Inflammatory macrophage treated with lipopolysaccharide for 1 hour (primary cell): ENCODE measurements around the gene ARMH2.
"Not testable (repeated sequence)": the region's sequence is repeated elsewhere in the genome, so short reads cannot be mapped to it uniquely, and the experiment has no call there.

Experiments used
- DNase-seq, 2 donors: peaks; one replicate each; pipeline ENCODE4 v3.0.0-alpha.2; 2020 to 2022

The ARMH2 gene

GRCh38 chr6:24809728-24810127, 11.0 kb upstream of the ARMH2 start:
- DNase-seq: no peak

DNA sequence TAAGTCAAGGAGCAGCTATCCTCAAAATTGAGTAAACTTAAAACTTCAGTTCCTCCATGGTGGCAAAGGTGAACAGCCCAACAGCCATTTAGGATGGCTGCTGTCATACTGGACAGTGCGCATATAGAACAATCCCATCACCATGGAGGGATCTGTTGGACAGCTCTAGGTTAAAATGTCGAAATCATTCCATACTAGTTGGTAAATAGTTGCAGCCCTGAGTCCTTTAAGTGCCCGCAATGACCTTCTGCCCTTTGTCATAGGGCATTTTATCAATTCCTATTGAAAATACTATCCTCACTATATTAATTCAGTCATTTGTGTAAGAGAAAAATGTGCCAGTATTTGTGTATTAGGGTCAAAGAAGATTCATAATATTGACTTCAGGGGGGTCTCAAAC, 8.9 kb upstream of the ARMH2 start:
- no peak for DNase-seq

- DNase-seq: no peak
These were observed 3.7 kb upstream of the ARMH2 start for GRCh38 chr6:24802271-24803059.

- DNase-seq: no peak
These were observed 811 bp upstream of the ARMH2 start for GRCh38 chr6:24799541-24799915.

GRCh38 chr6:24797596-24798216, 1.0 kb downstream of the ARMH2 start:
- no peak for DNase-seq

DNA sequence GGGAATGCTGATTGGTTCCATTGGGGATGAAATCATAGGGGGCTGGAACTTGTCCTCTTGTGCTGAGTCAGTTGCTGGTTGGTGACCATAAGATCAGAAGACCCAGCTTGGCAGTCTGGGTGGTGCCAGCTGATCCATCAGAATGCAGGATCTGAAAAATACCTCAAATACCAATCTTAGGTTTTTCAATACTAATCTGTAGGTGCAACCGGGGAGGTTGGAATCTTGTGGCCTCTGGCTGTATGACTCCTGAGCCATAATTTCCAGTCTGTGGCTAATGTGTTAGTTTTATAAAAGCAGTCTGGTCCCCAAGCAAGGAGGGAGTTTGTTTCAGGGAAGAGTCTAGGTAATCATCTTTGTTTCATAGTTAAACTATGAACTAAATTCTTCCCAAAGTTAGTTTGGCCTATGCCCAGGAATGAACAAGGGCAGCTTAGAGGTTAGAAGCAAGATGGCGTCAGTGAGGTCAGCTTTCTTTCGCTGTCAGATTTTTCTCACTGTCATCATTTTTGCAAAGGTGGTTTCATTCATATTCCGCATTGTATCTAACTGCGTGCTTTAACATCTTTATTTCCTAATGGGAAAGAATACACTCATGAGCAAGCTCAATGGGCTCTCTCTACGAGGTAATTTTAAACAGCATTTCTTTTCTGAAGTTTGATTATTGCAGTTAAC, 2.0 kb downstream of the ARMH2 start:
- no peak for DNase-seq

DNA sequence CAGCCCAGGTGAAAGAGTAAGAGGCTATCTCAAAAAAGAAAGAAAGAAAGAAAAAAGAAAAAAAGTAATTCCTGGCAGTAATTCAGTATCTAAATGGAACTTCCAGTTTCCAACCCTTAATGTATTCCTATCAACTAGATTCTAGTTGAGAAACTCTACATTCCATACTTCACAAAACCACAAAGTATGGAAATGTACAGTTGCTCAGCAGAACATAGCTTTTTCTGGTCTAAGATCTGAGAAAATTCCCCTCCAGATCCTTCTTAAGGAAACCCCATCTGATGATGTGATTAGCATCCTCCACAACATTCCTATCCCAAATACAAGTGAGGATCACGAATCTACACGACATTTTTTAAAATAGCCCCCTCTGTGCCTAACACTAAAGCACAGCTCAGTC, 3.6 kb downstream of the ARMH2 start:
- no peak for DNase-seq

DNA sequence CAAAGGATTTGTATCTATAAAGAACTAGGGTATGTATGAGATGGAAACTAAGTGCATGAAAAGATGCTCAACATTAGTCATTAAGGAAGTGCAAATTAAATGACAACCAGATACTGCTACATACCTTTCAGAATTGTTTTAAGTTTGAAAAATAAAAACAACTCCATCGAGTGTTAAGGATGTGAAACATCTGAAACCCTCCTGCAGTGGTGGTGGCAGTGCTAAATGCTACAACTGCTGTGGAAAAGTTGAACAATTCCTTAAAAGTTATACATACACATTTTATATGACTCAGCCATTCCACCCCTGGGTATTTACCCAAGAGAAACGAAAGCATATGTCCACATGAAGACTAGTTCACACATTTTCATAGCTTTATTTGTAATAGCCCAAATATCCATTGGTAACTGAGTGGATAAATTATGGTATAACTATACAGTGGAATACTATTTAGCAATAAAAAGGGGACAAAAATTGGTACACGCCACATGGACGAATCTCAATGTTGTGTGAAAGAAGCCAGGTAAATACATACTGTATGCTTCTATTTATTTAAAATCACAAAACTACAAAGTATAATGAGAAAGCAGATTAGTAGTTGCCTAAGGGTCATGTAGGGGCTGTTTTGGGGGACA, 10.6 kb downstream of the ARMH2 start:
- DNase-seq: no peak

- no peak for DNase-seq
These were observed 18.5 kb downstream of the ARMH2 start for GRCh38 chr6:24780206-24780605.

DNA sequence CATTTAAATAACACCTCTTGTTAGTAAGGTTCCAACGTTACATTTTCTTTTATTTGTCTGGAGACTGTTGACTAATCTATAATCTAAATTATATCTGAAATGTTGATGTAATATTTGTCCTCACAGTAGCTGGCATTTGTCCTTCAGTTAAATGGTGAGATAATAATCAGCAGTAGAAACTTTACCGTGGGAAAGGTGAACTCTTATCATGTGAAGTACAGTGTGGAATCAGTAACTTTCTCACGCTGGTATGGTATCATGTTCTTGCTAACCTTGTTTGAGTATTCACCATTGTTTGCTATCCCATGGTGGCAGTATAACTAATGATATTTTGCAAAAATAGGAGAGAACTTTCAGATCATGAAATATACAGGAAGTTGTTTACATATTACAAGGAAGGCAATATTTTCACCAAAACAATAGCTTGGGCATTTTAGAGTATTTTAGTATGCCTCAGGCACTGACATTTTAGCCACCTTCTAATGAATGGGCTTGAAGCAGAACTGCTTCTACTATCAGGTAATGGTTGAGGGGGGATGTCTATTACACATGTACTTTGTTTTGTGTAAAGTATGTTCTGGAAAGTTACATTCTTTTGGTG, 19.2 kb downstream of the ARMH2 start:
- no peak for DNase-seq

GRCh38 chr6:24778878-24779277, 19.8 kb downstream of the ARMH2 start:
- no peak for DNase-seq

GRCh38 chr6:24778121-24778520, 20.6 kb downstream of the ARMH2 start:
- no peak for DNase-seq

DNA sequence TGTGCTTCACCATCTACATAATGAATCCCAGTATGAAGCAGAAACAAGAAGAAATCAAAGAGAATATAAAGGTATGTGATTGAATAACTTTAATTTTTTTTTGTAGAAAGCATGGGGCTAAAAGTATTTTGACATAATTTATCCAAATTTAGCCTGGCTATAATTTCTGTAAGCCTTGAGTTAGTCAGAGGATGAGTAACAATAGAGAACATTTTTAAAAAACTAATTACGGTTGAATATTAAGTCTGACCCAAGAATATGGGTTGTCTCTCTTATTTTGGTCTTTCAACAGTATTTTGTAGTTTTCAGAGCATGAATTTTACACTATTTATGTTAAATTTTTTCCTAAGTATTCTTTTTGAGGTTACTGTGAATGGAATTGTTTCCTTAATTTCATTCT, 21.5 kb downstream of the ARMH2 start:
- DNase-seq: no peak

- DNase-seq: no peak
These were observed 23.1 kb downstream of the ARMH2 start for GRCh38 chr6:24775520-24776058.

- peak; percentile 94 to 99 for DNase-seq
These were observed 23.8 kb downstream of the ARMH2 start, which contains the start of gene GMNN for GRCh38 chr6:24774696-24775519. GMNN (plus strand) TSS chr6:24774937; CDS start chr6:24777247, 2,310 bp downstream.

DNA sequence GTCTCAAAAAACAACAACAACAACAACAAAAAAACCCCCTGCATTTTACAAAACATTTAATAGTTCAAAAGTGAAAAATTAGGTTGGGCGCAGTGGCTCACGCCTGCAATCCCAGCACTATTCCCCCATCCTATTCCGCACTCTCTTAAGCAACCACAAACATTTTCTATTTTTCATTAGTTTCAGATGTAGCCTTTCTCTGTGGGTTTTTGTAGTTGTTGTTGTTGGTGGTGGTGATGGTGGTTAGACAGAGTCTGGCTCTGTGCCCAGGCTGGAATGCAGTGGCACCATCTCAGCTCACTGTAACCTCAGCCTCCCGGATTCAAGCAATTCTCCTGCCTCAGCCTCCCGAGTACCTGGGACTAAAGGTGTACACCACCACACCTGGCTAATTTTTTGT, 30.4 kb downstream of the ARMH2 start:
- DNase-seq: no peak

GRCh38 chr6:24766680-24767462, 31.8 kb downstream of the ARMH2 start:
- DNase-seq: peak; percentile 57 to 73

DNA sequence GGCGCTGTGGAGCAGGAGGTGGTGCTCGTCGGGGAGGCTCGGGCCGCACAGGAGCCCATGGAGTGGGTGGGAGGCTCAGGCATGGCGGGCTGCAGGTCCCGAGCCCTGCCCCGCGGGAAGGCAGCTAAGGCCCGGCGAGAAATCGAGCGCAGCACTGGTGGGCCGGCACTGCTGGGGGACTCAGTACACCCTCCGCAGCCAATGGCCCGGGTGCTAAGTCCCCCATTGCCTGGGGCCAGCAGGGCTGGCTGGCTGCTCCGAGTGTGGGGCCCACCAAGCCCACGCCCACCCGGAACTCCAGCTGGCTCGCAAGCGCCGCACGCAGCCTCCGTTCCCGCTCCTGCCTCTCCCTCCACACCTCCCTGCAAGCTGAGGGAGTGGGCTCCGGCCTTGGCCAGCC, 32.7 kb downstream of the ARMH2 start:
- not testable (repeated sequence) for DNase-seq

DNA sequence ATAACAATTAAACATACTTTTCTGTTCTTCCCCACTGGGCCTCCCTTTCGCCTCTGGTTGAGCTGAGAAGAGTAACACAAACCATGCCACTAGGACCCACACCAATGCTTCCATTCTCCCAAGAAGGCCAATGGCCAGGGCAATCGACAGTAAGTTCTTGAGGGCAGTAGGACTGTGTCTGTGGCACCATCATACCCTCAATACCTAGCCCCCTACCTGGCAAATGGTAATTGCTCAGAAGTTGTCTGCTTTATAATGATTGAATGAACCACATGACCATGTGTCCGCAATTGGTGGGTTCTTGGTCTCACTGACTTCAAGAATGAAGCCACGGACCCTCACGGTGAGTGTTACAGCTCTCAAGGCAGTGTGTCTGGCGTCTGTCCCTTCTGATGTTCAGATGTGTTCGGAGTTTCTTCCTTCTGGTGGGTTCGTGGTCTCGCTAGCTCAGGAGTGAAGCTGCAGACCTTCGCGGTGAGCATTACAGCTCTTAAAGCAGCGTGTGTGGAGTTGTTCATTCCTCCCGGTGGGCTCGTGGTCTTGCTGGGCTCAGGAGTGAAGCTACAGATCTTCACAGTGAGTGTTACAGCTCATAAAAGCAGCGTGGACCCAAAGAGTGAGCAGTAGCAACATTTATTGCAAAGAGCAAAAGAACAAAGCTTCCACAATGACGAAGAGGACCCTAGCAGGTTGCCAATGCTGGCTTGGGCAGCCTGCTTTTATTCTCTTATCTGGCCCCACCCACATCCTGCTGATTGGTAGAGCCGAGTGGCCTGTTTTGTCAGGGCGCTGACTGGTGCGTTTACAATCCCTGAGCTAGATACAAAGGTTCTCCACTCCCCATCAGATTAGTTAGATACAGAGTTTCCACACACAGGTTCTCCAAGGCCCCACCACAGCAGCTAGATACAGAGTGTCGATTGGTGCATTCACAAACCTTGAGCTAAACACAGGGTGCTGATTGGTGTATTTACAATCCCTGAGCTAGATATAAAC, 33.6 kb downstream of the ARMH2 start:
- DNase-seq: not testable (repeated sequence)

DNA sequence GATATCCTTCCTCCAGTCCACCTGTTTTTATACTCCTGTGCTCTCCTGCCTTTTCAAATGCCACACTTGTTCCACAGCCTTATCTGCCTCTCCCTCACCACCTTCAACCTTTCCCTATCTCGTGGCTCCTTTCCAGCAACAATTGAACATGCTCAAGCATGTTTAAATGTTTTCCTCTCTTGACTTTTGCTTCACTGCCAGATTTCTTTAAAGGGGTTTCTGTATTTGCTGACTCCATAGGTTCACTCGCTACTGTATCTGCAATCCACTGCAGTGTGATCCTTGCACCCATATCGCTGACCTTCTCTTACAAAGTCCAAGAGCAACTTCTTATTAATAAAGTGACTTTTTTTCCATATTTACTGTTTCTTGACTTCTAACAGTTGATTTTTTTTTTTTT, 35.1 kb downstream of the ARMH2 start:
- no peak for DNase-seq
